ENCODE results near the gene PTPRN2.
"Not testable (repeated sequence)": the region's sequence is repeated elsewhere in the genome, so short reads cannot be mapped to it uniquely, and the experiment has no call there.

PTPRN2 gene

GRCh38 chr7:157507987-157508386 lies 1079.6 kb downstream of the PTPRN2 start:
- DNase-seq (ENCODE audit: low read depth), result no peak

- DNase-seq (ENCODE audit: low read depth), result no peak
These were observed 1081.4 kb downstream of the PTPRN2 start for GRCh38 chr7:157506268-157506667.

- no peak for DNase-seq (ENCODE audit: low read depth)
These were observed 1082.0 kb downstream of the PTPRN2 start for GRCh38 chr7:157505646-157506045.

GRCh38 chr7:157503229-157503628 lies 1084.4 kb downstream of the PTPRN2 start:
- no peak for DNase-seq (ENCODE audit: low read depth)

GRCh38 chr7:157502701-157503111 lies 1084.9 kb downstream of the PTPRN2 start:
- DNase-seq (ENCODE audit: low read depth), result peak; percentile 43

GRCh38 chr7:157501581-157501980 lies 1086.0 kb downstream of the PTPRN2 start:
- no peak for DNase-seq (ENCODE audit: low read depth)

GRCh38 chr7:157500989-157501540 lies 1086.6 kb downstream of the PTPRN2 start:
- not testable (repeated sequence) for DNase-seq (ENCODE audit: low read depth)

GRCh38 chr7:157500171-157500960 lies 1087.3 kb downstream of the PTPRN2 start:
- no peak for DNase-seq (ENCODE audit: low read depth)

- DNase-seq (ENCODE audit: low read depth), result no peak
These were observed 1087.8 kb downstream of the PTPRN2 start for GRCh38 chr7:157499835-157500153.

GRCh38 chr7:157499121-157499834 lies 1088.3 kb downstream of the PTPRN2 start:
- DNase-seq (ENCODE audit: low read depth), result no peak

- DNase-seq (ENCODE audit: low read depth), result no peak
These were observed 1089.0 kb downstream of the PTPRN2 start for GRCh38 chr7:157498657-157499056.

- DNase-seq (ENCODE audit: low read depth), result no peak
These were observed 1089.6 kb downstream of the PTPRN2 start for GRCh38 chr7:157497744-157498651.

GRCh38 chr7:157497367-157497743 lies 1090.3 kb downstream of the PTPRN2 start:
- DNase-seq (ENCODE audit: low read depth), result no peak

GRCh38 chr7:157496416-157497275 lies 1091.0 kb downstream of the PTPRN2 start:
- DNase-seq (ENCODE audit: low read depth), result no peak

GRCh38 chr7:157495594-157495993 lies 1092.0 kb downstream of the PTPRN2 start:
- DNase-seq (ENCODE audit: low read depth), result no peak

- DNase-seq (ENCODE audit: low read depth), result no peak
These were observed 1092.5 kb downstream of the PTPRN2 start for GRCh38 chr7:157495177-157495553.

GRCh38 chr7:157494506-157495176 lies 1093.0 kb downstream of the PTPRN2 start:
- DNase-seq (ENCODE audit: low read depth), result no peak

GRCh38 chr7:157493776-157494175 lies 1093.8 kb downstream of the PTPRN2 start:
- DNase-seq (ENCODE audit: low read depth), result no peak

- DNase-seq (ENCODE audit: low read depth), result no peak
These were observed 1094.6 kb downstream of the PTPRN2 start for GRCh38 chr7:157493017-157493416.

GRCh38 chr7:157490465-157490912 lies 1097.1 kb downstream of the PTPRN2 start:
- DNase-seq (ENCODE audit: low read depth), result no peak

- not testable (repeated sequence) for DNase-seq (ENCODE audit: low read depth)
These were observed 1097.8 kb downstream of the PTPRN2 start for GRCh38 chr7:157489870-157490269.
